WI38 (cell line): ENCODE data around the gene CCDC171.

Experiments
- H3K4me3 ChIP-seq: 2 replicates; pipeline ENCODE4 v1.5.1; 2011; ENCODE audit warnings: low read depth, mild to moderate bottlenecking, control low read depth, low read length
- CTCF ChIP-seq: IDR thresholded peaks from 2 replicates; pipeline ENCODE4 v1.5.1; 2012; ENCODE audit warnings: low read depth, mild to moderate bottlenecking, control low read depth, low read length

The CCDC171 gene

GRCh38 chr9:15901572-15901971 lies 348.7 kb downstream of the CCDC171 start:
- no peak for TF ChIP-seq CTCF
- no peak overlapping the region for H3K4me3 ChIP-seq

GRCh38 chr9:15909297-15909696 lies 356.5 kb downstream of the CCDC171 start:
- no peak for TF ChIP-seq CTCF
- no peak overlapping the region for H3K4me3 ChIP-seq

GRCh38 chr9:15915711-15916110 lies 362.9 kb downstream of the CCDC171 start:
- TF ChIP-seq CTCF: no peak
- no peak overlapping the region for H3K4me3 ChIP-seq

GRCh38 chr9:15927161-15927560 lies 374.3 kb downstream of the CCDC171 start:
- no peak for TF ChIP-seq CTCF
- no peak overlapping the region for H3K4me3 ChIP-seq

- H3K4me3 ChIP-seq: no peak overlapping the region
- TF ChIP-seq CTCF: no peak
These were observed 382.9 kb downstream of the CCDC171 start for GRCh38 chr9:15935661-15936305.

- H3K4me3 ChIP-seq: no peak overlapping the region
- TF ChIP-seq CTCF: no peak
These were observed 383.6 kb downstream of the CCDC171 start for GRCh38 chr9:15936306-15936921.

GRCh38 chr9:15942831-15943424 lies 390.1 kb downstream of the CCDC171 start:
- H3K4me3 ChIP-seq: no peak overlapping the region
- TF ChIP-seq CTCF: no peak
